CD4-positive, alpha-beta memory T cell (primary cell): ENCODE results near the gene STK32C. TPM values are rescaled to one million over a fixed set of nuclear protein-coding genes. Genes with fewer than 3 reads are reported as not detected.
A peak's percentile ranks its signal among the peaks of the same experiment; 100 is the strongest.

Experiments used
- CTCF ChIA-PET: fragments of 350-600 bp; sonication (Branson Sonifier 250); formaldehyde crosslinking; loops from one replicate; lab custom pipeline; 2021; ENCODE audit warnings: inconsistent platforms; ENCODE audit not compliant: partially characterized antibody; lab: Charles Lee
- POLR2A ChIA-PET: fragments of 350-600 bp; sonication (Branson Sonifier 250); formaldehyde crosslinking; loops from one replicate; lab custom pipeline; 2021; ENCODE audit not compliant: partially characterized antibody; lab: Charles Lee
- DNase-seq, 5 donors: peaks; one replicate each; pipeline versions ENCODE4 v3.0.0 to v3.0.0-alpha.2; 2020 to 2022; ENCODE audit warnings: mixed read lengths in 1 of 5
- H3K27ac ChIP-seq: one replicate; pipeline ENCODE4 v1.7.0; 2013; ENCODE audit warnings: low read depth, low read length
- H3K27me3 ChIP-seq: 2 replicates; pipeline ENCODE4 v1.7.0; 2013; ENCODE audit warnings: mild to moderate bottlenecking, low read length, moderate library complexity; ENCODE audit not compliant: insufficient read depth
- H3K36me3 ChIP-seq: 2 replicates; pipeline ENCODE4 v1.7.0; 2013; ENCODE audit warnings: mild to moderate bottlenecking, low read length, moderate library complexity; ENCODE audit not compliant: insufficient read depth
- H3K4me1 ChIP-seq: 2 replicates; pipeline ENCODE4 v1.7.0; 2013; ENCODE audit warnings: mild to moderate bottlenecking, low read length, moderate library complexity; ENCODE audit not compliant: insufficient read depth
- H3K4me3 ChIP-seq, 2 donors: one replicate each; pipeline ENCODE4 v1.7.0; 2013; ENCODE audit warnings: low read length in 2 of 2, mild to moderate bottlenecking in 1 of 2
- H3K9me3 ChIP-seq, 2 donors: one replicate each; pipeline ENCODE4 v1.7.0; 2013; ENCODE audit warnings: low read length in 2 of 2, control low read depth in 1 of 2; ENCODE audit not compliant: control insufficient read depth in 1 of 2
- H3K27ac Mint-ChIP-seq, 7 donors: one replicate each; pipeline ENCODE4 v1.8.0; 2020 to 2021; ENCODE audit warnings: mixed read lengths in 7 of 7, mild to moderate bottlenecking in 6 of 7, inconsistent platforms in 3 of 7, moderate library complexity in 3 of 7
- H3K27me3 Mint-ChIP-seq, 2 donors: one replicate each; pipeline ENCODE4 v1.8.0; 2020 to 2021; ENCODE audit warnings: mixed read lengths in 2 of 2
- H3K36me3 Mint-ChIP-seq, 2 donors: one replicate each; pipeline ENCODE4 v1.8.0; 2020 to 2021; ENCODE audit warnings: mixed read lengths in 2 of 2, inconsistent platforms in 1 of 2, mild to moderate bottlenecking in 1 of 2
- H3K4me1 Mint-ChIP-seq, 4 donors: one replicate each; pipeline ENCODE4 v1.8.0; 2020 to 2021; ENCODE audit warnings: mixed read lengths in 4 of 4, mild to moderate bottlenecking in 1 of 4
- H3K4me3 Mint-ChIP-seq, 8 donors: one replicate each; pipeline ENCODE4 v1.8.0; 2020 to 2021; ENCODE audit warnings: mixed read lengths in 8 of 8, mild to moderate bottlenecking in 7 of 8, moderate library complexity in 6 of 8, inconsistent platforms in 3 of 8
- H3K9me3 Mint-ChIP-seq, 8 donors: one replicate each; pipeline ENCODE4 v1.8.0; 2020 to 2021; ENCODE audit warnings: mixed read lengths in 8 of 8, mild to moderate bottlenecking in 5 of 8, inconsistent platforms in 3 of 8, moderate library complexity in 1 of 8
- intact Hi-C: fragments of 100-400 bp; cut with micrococcal nuclease; formaldehyde crosslinking; loops from one replicate; pipeline ENCODE4 v1.15.1; 2023
- polyA plus RNA-seq, 2 donors: library from polyadenylated mRNA; unstranded; fragments of 300-500 nt; fragmentation: Illumina TruSeq; gene quantifications; one replicate each; pipeline ENCODE4 v1.2.3, GENCODE V29; 2021
- total RNA-seq, 2 experiments: library from RNA; stranded (reverse); gene quantifications; one replicate each; pipeline ENCODE4 v1.2.3, GENCODE V29; 2021

Gene STK32C
- total and polyA plus RNA-seq, 4 experiments from 2014 or later = 7.5 to 14.7 (median 10.6) TPM

DNA sequence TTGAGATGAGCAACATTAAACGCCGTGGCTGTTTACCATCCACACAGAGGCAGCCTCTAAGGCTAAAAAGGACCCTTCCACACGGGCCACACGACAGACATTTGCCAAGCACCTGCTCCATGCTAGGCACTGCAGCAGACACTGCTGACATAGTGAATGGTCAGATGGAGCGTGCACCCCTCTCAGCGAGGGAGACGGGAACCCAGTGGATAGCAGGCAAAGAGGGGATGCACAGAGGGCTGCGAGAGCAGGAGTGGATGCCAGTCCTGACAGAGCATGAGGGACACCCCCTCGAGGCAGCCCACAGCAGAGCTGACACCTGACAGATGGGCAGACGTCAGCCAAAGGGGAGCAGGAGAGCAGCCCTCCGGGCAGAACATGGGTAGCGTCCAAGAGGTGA, 5.6 kb upstream of the STK32C start:
- Mint-ChIP-seq H3K4me1 (peaks cover 0 to 5% (median 1%) of the 10 kb centered on the region in 4 donors), H3K27me3 (peaks cover 0 to 3% of the 10 kb centered on the region in 2 donors), H3K27ac (peak overlapping the region in 1 of 7 donors; percentile 18), H3K36me3 (no peaks in the 10 kb centered on the region), H3K9me3 (no peaks in the 10 kb centered on the region), H3K4me3 (no peak overlapping the region)
- intact Hi-C loops = no loop called here
- Histone ChIP-seq H3K4me1 (peaks cover 6% of the 10 kb centered on the region), H3K36me3 (no peaks in the 10 kb centered on the region), H3K27me3 (no peaks in the 10 kb centered on the region), H3K9me3 (no peaks in the 10 kb centered on the region), H3K27ac (no peak overlapping the region), H3K4me3 (no peak overlapping the region)
- ChIA-PET CTCF (no interaction called here), POLR2A (no interaction called here)
- DNase-seq = no peak

DNA sequence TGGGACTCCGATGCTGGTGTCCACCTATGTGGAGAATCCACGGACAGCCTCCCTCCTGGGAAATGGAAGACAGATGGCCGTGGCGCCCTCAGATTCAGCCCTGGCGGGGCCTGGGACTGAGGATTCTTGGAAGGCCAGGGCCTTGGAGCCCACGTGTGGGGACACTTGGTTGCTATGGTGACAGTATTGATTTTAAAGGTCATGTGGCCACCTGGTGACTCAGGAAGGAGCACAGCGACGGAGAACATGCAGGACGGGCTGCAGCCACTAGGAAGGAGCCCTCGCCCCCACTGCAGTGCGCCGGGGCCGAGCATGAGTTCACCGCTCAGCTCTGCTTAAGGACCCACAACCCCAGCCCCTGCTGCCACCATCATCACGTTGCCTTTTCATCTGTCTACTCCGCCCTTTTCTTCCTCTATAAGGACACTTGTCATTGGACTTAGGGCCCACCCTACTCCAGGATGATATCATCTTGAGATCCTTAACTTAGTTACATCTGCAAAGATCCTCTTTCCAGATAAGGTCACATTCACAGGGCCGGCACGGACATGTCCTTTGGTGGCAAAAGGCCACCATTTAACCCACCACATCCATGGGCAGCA, 3.7 kb upstream of the STK32C start:
- intact Hi-C loops = no loop called here
- POLR2A ChIA-PET = no interaction called here
- Mint-ChIP-seq H3K4me3 (no peak overlapping the region), H3K36me3 (peaks cover 0 to 2% of the 10 kb centered on the region in 2 donors), H3K4me1 (peaks cover 2 to 8% (median 5%) of the 10 kb centered on the region in 4 donors), H3K27ac (peak overlapping the region in 1 of 7 donors; percentile 54), H3K27me3 (peaks cover 0 to 3% of the 10 kb centered on the region in 2 donors), H3K9me3 (no peaks in the 10 kb centered on the region)
- DNase-seq = no peak
- Histone ChIP-seq H3K4me1 (peaks cover 12% of the 10 kb centered on the region), H3K9me3 (no peaks in the 10 kb centered on the region), H3K27me3 (no peaks in the 10 kb centered on the region), H3K36me3 (no peaks in the 10 kb centered on the region), H3K27ac (no peak overlapping the region), H3K4me3 (no peak overlapping the region)
- CTCF ChIA-PET = no interaction called here

DNA sequence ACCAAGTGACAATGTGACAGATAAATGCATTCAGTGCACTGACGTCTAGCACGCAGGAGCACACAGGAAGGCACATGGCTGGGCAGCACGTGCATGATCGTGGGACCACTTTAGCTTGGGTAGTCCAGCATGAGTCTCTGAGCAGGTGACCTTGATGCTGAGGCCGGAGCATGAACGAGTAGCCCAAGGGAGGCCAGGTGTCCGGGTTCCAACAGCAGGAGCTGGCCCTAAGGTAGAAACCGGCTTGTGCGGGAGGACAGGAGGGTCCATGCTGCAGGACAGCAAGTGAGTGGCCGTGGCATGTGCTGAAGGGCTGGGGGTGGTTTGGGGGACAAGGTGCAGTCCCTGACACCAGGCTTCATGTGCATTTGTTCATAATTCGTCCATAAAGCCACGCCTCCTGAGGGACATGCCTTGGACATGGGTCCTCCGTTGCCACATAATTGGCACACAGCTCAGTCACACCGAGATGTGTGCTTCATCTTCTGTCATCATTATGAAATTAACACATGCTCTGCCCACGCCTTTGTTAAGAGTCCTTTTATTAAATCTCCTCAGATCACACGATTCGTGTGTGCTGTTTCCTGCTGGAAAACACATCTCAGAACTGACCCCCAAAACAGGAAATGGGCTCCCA, 3.1 kb upstream of the STK32C start:
- no peak for DNase-seq
- H3K9me3 ChIP-seq = no peaks in the 10 kb centered on the region
- H3K4me1 Mint-ChIP-seq = peaks cover 2 to 8% (median 5%) of the 10 kb centered on the region in 4 donors
- H3K4me3 ChIP-seq = no peak overlapping the region
- H3K27ac Mint-ChIP-seq = peak overlapping the region in 1 of 7 donors; percentile 54
- peaks cover 3% of the 10 kb centered on the region in 2 donors for H3K27me3 Mint-ChIP-seq
- H3K4me3 Mint-ChIP-seq = peak overlapping the region in 3 of 8 donors; percentile 51 to 79 (median 61)
- H3K36me3 ChIP-seq = no peaks in the 10 kb centered on the region
- intact Hi-C loops = no loop called here
- ChIA-PET POLR2A (interaction anchor here (0.9 kb wide), 1 partner anchor 137 kb away, joined by 3 read pairs; no protein-coding TSS in a partner anchor), CTCF (interaction anchor here (0.9 kb wide), 1 partner anchor 40 kb away, joined by 3 read pairs; no protein-coding TSS in a partner anchor)
- no peak overlapping the region for H3K27ac ChIP-seq
- peaks cover 15% of the 10 kb centered on the region for H3K4me1 ChIP-seq
- no peaks in the 10 kb centered on the region for H3K9me3 Mint-ChIP-seq
- H3K27me3 ChIP-seq = no peaks in the 10 kb centered on the region
- peaks cover 0 to 2% of the 10 kb centered on the region in 2 donors for H3K36me3 Mint-ChIP-seq

DNA sequence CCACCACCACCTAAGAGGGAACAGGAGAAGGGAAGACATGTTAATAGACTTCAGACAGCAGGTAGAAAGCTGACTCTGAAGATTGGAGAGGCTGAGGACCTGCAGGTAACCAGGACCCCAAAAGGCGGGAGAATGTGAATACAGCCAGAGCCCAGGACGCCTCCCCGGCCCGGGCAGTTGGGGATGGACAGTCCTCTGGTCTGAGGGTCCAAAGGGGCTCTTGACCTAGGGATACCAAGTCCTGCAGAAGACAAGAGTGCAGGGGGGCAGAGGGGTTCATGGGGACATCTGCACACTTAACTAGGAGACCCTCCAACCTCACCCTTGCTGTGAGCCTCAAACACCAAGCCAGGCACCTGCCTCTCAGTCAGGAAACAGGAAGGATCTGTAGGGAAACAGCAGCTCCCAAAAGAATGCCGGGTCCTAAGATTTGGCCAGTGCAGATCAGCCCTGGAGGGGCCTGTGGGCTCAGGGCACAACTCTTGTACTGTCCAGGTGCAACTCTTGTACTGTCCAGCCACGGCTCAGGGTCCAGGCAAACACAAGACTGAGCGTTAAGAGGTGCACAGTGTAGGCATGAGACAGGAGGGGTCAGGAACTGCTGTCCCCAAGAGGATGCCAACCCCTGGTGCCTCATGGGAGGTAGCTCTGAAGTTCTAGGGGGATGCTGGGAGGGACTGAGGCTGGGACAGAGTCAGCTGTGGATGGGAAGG, 2.3 kb upstream of the STK32C start:
- Mint-ChIP-seq H3K4me3 (peak overlapping the region in 4 of 8 donors; percentile 51 to 79 (median 68)), H3K27me3 (peaks cover 3% of the 10 kb centered on the region in 2 donors)
- DNase-seq = no peak

DNA sequence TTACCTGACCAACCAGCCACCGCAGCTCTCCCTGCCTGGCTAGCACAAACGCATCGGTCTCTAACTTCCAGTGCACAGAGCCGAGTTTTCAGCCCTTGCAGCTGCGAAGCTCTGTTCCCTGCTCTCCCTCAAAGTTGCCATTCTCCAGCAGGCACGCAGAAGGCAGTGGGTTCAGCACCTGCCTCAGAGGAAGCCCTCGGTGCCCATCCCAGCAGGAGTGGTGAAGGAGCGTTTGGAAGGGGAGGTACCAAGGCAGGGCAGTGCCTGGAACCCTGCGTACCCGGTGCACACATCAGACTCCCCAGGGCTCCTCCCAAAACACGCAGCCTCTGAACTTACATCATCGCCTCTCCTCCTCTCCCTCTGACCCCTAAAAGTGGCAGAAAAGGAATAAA, 1.7 kb upstream of the STK32C start:
- peak overlapping the region in 1 of 7 donors; percentile 64 for H3K27ac Mint-ChIP-seq
- peaks cover 3% of the 10 kb centered on the region in 2 donors for H3K27me3 Mint-ChIP-seq
- DNase-seq = no peak

More for the DNA sequence above, 2.3 kb upstream of the STK32C start:
- no peak overlapping the region for H3K27ac ChIP-seq
- Mint-ChIP-seq H3K4me1 (peaks cover 2 to 8% (median 5%) of the 10 kb centered on the region in 4 donors), H3K9me3 (no peaks in the 10 kb centered on the region), H3K27ac (peak overlapping the region in 1 of 7 donors; percentile 64), H3K36me3 (peaks cover 0 to 2% of the 10 kb centered on the region in 2 donors)
- H3K36me3 ChIP-seq = no peaks in the 10 kb centered on the region
- POLR2A ChIA-PET = interaction anchor here (0.9 kb wide), 1 partner anchor 137 kb away, joined by 3 read pairs; no protein-coding TSS in a partner anchor
- CTCF ChIA-PET = interaction anchor here (0.9 kb wide), 1 partner anchor 41 kb away, joined by 3 read pairs; no protein-coding TSS in a partner anchor
- no peaks in the 10 kb centered on the region for H3K27me3 ChIP-seq
- H3K4me1 ChIP-seq = peaks cover 15% of the 10 kb centered on the region
- intact Hi-C loops = loop anchor here (2.0 to 5.0 kb wide), 4 partner anchors 42 to 409 kb away; partner anchors contain the start of gene PPP2R2D
- no peak overlapping the region for H3K4me3 ChIP-seq
- H3K9me3 ChIP-seq = no peaks in the 10 kb centered on the region

DNA sequence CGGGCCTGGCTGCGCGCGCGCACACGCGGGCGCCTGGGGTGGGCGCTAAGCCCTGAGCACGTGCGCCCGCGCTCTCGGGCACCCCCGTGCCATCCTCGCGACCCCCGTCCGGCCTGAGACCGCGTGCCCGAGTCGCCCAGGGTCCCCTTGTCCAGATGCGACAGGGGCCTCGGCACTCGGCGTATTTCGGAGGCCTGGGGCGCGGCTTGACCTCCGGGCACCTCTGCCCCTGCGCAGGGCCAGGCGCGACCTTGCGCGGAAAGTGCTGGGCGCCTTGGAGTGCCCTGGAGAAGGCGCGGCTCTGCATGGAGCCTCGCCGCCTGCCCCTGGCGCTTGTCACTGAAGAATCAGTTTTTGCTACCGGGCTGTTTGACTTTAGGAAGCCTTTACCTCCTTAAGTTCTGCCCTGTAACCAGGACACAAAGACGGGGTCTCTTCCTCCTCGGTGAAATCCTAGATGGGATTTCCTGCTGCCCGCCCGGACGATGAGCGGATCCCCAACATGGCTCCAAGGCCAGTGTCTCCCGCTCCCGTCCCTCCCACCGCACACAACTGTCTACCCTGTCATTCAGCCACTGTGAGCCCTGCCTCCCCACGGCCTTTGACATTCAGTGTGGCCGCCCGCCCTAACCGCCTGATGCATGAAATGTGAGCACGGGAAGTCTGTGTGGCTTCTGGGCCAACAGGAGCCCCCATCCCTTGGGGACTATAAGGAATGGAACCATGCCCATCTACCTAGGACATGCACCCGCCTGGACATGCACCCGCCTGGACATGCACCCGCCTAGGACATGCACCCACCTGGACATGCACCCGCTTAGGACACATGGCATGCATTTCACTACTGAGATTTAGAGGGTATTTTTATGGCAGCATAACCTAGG, 1.1 kb upstream of the STK32C start:
- peaks cover 1 to 3% of the 10 kb centered on the region in 2 donors for H3K27me3 Mint-ChIP-seq
- intact Hi-C loops = loop anchor here (1.0 to 5.0 kb wide), 6 partner anchors 23 to 408 kb away; partner anchors contain the start of genes INPP5A, LRRC27 and PPP2R2D
- H3K27ac ChIP-seq = no peak overlapping the region

More for the DNA sequence above, 1.7 kb upstream of the STK32C start:
- Histone ChIP-seq H3K27ac (no peak overlapping the region), H3K27me3 (no peaks in the 10 kb centered on the region), H3K9me3 (no peaks in the 10 kb centered on the region), H3K4me1 (peaks cover 15% of the 10 kb centered on the region), H3K36me3 (no peaks in the 10 kb centered on the region), H3K4me3 (no peak overlapping the region)
- Mint-ChIP-seq H3K4me1 (peaks cover 2 to 8% (median 5%) of the 10 kb centered on the region in 4 donors), H3K4me3 (peak overlapping the region in 7 of 8 donors; percentile 43 to 85 (median 76)), H3K36me3 (peaks cover 0 to 2% of the 10 kb centered on the region in 2 donors), H3K9me3 (no peaks in the 10 kb centered on the region)
- ChIA-PET POLR2A (no interaction called here), CTCF (no interaction called here)
- intact Hi-C loops = loop anchor here (2.0 to 5.0 kb wide), 4 partner anchors 43 to 409 kb away; partner anchors contain the start of gene PPP2R2D

More for the DNA sequence above, 1.1 kb upstream of the STK32C start:
- no peaks in the 10 kb centered on the region for H3K9me3 ChIP-seq
- H3K4me1 ChIP-seq = peaks cover 15% of the 10 kb centered on the region
- Mint-ChIP-seq H3K9me3 (no peaks in the 10 kb centered on the region), H3K27ac (peak overlapping the region in 4 of 7 donors; percentile 36 to 64 (median 50)), H3K4me1 (peaks cover 2 to 8% (median 6%) of the 10 kb centered on the region in 4 donors), H3K36me3 (peaks cover 0 to 2% of the 10 kb centered on the region in 2 donors), H3K4me3 (peak overlapping the region; percentile 72 to 85 (median 76))
- no peaks in the 10 kb centered on the region for H3K36me3 ChIP-seq
- DNase-seq = peak in 1 of 5 donors; percentile 12
- ChIA-PET CTCF (no interaction called here), POLR2A (no interaction called here)
- H3K4me3 ChIP-seq = peak overlapping the region; percentile 6 to 60
- H3K27me3 ChIP-seq = no peaks in the 10 kb centered on the region
